Stomach (tissue), 9 donors: ENCODE results near the gene SIRPA. TPM values are rescaled to one million over a fixed set of nuclear protein-coding genes. Genes with fewer than 3 reads are reported as not detected.

Experiments used
- DNase-seq, 2 donors: peaks; one replicate each; pipeline versions ENCODE4 v3.0.0 to v3.0.0-alpha.2; 2013 to 2019
- H3K27ac ChIP-seq, 5 donors: fragments of 200-600 bp in 4 of 5; sonication (generic) in 4 of 5; one replicate each; pipeline ENCODE4 v1.5.1; 2013 to 2019; ENCODE audit warnings: mild to moderate bottlenecking in 1 of 5, moderate library complexity in 1 of 5
- H3K27me3 ChIP-seq, 3 donors: fragments of 200-600 bp; sonication (generic); one replicate each; pipeline ENCODE4 v1.5.1; 2017 to 2019; ENCODE audit warnings: mixed run types in 1 of 3
- H3K36me3 ChIP-seq, 4 donors: fragments of 200-600 bp; sonication (generic); 1 replicate in 3 of 4; 2 replicates in 1 of 4; pipeline ENCODE4 v1.5.1; 2016 to 2019
- H3K4me1 ChIP-seq, 4 donors: fragments of 200-600 bp; sonication (generic); one replicate each; pipeline ENCODE4 v1.5.1; 2016 to 2019
- H3K4me3 ChIP-seq, 4 donors: fragments of 200-600 bp; sonication (generic) in 3 of 4; one replicate each; pipeline ENCODE4 v1.5.1; 2016 to 2019; ENCODE audit warnings: mild to moderate bottlenecking in 1 of 4
- H3K9me3 ChIP-seq, 4 donors: fragments of 200-600 bp; sonication (generic); one replicate each; pipeline ENCODE4 v1.5.1; 2016 to 2019
- EP300 ChIP-seq: sonication (generic); formaldehyde crosslinking; IDR thresholded peaks from one replicate; pipeline ENCODE4 v1.6.1; 2017; ENCODE audit warnings: antibody characterized with exemption
- POLR2A ChIP-seq, 4 donors: fragments of 450-650 bp; IDR thresholded peaks; one replicate each; pipeline ENCODE4 v1.6.1; 2016; ENCODE audit warnings: antibody characterized with exemption in 4 of 4, control low read depth in 2 of 4, mild to moderate bottlenecking in 1 of 4, moderate library complexity in 1 of 4
- POLR2AphosphoS5 ChIP-seq, 3 donors: sonication (generic); formaldehyde crosslinking; IDR thresholded peaks; one replicate each; pipeline ENCODE4 v1.6.1; 2016; ENCODE audit warnings: antibody characterized with exemption in 3 of 3
- WGBS, 5 donors: extraction: QIAGEN DNeasy Blood & Tissue Kit in 3 of 5; methylation state at CpG; one replicate each; pipeline versions ENCODE4 v1.1.5 to v1.1.7; 2013 to 2018; 5-methylcytosine and 5-hydroxymethylcytosine counted together
- intact Hi-C: fragments of 100-400 bp; cut with DNase I; formaldehyde crosslinking; loops from one replicate; pipeline ENCODE4 v1.15.1; 2023; ENCODE audit warnings: low total_unique reads
- polyA plus RNA-seq, 3 donors: library from polyadenylated mRNA; stranded (reverse); fragments of 200-250 nt; gene quantifications; one replicate each; pipeline ENCODE4 v1.2.3, GENCODE V29; 2013
- total RNA-seq, 5 donors: library from RNA; depleted of rRNA; stranded (reverse); fragments of >200 nt; gene quantifications; one replicate each; pipeline versions ENCODE4 v1.1.0 to v1.2.3, GENCODE V29; 2014 to 2016
- TF ChIP-seq, protein P1 (sequence below), 7 experiments: fragments of 450-650 bp in 4 of 7; fragments of 200-600 bp in 3 of 7; sonication (generic) in 3 of 7; IDR thresholded peaks; one replicate each; pipeline ENCODE4 v1.5.1; 2016 to 2019; ENCODE audit warnings: antibody characterized with exemption in 7 of 7, control low read depth in 2 of 7, mild to moderate bottlenecking in 1 of 7
- donor health status: healthy with polysubstance abuse.
- donor health status: Bipolar disorder and iron deficiency.
- donor health status: healthy.

SIRPA gene
- total and polyA plus RNA-seq, 8 donors: 0.29 to 35.5 (median 7.8) TPM

DNA sequence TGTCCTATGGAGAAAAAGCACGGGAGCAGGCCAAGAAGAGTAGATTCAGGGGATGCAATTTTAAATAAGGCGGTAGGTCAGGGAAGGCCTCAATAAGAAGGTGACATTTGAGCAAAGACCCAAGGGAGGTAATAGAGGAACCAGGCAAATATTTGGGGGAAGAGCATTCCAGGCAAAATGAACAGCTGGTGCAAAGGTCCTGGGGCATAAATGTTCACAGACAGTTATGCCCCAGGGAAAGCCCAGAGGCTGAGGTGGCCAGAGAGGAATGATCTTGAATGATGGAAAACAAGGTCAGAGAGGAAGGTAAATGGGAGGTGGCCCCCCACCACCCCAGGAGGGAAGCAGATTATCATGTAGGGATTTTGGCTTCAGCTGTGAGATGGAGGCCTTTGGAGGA, 47.4 kb upstream of the SIRPA start:
- no peak for DNase-seq
- intact Hi-C loops: no loop called here
- TF ChIP-seq POLR2AphosphoS5 (IDR thresholded peaks at IDR 0.05): no peak
- TF ChIP-seq, protein P1, sequence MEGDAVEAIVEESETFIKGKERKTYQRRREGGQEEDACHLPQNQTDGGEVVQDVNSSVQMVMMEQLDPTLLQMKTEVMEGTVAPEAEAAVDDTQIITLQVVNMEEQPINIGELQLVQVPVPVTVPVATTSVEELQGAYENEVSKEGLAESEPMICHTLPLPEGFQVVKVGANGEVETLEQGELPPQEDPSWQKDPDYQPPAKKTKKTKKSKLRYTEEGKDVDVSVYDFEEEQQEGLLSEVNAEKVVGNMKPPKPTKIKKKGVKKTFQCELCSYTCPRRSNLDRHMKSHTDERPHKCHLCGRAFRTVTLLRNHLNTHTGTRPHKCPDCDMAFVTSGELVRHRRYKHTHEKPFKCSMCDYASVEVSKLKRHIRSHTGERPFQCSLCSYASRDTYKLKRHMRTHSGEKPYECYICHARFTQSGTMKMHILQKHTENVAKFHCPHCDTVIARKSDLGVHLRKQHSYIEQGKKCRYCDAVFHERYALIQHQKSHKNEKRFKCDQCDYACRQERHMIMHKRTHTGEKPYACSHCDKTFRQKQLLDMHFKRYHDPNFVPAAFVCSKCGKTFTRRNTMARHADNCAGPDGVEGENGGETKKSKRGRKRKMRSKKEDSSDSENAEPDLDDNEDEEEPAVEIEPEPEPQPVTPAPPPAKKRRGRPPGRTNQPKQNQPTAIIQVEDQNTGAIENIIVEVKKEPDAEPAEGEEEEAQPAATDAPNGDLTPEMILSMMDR (IDR thresholded peaks at IDR 0.05): no peak
- no peak for TF ChIP-seq POLR2A (IDR thresholded peaks at IDR 0.05)
- TF ChIP-seq EP300: no peak
- no peak overlapping the region for H3K4me3 ChIP-seq
- no peak overlapping the region for H3K27ac ChIP-seq
- 87 to 100% (median 96%) methylated on average over 2 of the region's 2 CpGs for WGBS, 5 donors
- H3K4me1 ChIP-seq: peaks cover 0 to 25% (median 14%) of the 10 kb centered on the region in 4 donors
- H3K27me3 ChIP-seq: no peaks in the 10 kb centered on the region
- H3K36me3 ChIP-seq: no peaks in the 10 kb centered on the region
- no peaks in the 10 kb centered on the region for H3K9me3 ChIP-seq

DNA sequence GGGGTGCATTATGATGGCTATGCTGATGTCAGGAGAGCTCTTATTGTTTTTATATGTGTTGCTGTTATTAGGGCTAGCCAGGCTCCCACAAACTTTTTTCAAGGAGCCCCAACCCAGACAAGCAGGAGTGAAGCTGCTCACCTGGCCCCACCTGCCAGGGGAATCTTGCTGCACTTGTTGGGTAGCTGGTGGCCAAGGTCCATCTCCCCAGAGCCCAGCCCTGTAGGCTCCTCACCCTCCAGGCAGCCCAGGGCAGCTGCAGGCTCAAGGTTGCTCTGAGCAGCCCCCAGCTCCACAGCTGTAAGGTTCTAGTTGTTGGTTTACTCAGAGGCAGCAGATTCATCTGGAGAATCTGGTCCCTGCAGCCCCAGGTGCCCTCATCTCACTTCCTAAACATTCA, 46.8 kb upstream of the SIRPA start:
- no peak overlapping the region for H3K4me3 ChIP-seq
- DNase-seq: no peak
- peaks cover 0 to 25% (median 14%) of the 10 kb centered on the region in 4 donors for H3K4me1 ChIP-seq
- no peaks in the 10 kb centered on the region for H3K27me3 ChIP-seq
- H3K27ac ChIP-seq: no peak overlapping the region
- TF ChIP-seq POLR2AphosphoS5 (IDR thresholded peaks at IDR 0.05) (no peak), POLR2A (IDR thresholded peaks at IDR 0.05) (no peak), EP300 (no peak)
- TF ChIP-seq, protein P1 (IDR thresholded peaks at IDR 0.05): no peak
- intact Hi-C loops: no loop called here
- no peaks in the 10 kb centered on the region for H3K36me3 ChIP-seq
- no peaks in the 10 kb centered on the region for H3K9me3 ChIP-seq

DNA sequence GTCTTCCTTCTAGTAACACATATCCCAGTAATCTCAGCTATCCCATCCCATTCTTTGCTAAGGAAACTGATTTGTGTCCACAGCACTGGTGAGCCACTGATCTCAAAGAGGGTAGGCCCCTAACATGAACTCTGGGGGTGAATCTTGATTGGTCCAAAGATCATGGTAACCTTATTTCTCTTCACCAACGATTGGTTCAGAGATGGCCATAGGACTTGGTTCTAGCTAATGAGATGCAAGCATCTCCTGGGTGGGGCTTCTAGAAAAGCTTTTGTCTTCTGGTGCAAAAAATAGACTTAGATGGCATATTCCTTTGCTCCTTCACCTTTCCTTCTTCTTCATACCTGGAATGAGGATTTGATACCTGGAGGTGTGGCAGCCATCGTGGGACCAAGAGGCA, 43.8 kb upstream of the SIRPA start:
- peak overlapping the region in 1 of 5 donors; percentile 56 for H3K27ac ChIP-seq
- 75 to 92% (median 82%) methylated on average over 2 of the region's 2 CpGs for WGBS, 5 donors
- TF ChIP-seq POLR2A (IDR thresholded peaks at IDR 0.05) (no peak), EP300 (no peak)
- peaks cover 0 to 5% (median 0%) of the 10 kb centered on the region in 3 donors for H3K27me3 ChIP-seq
- H3K36me3 ChIP-seq: no peaks in the 10 kb centered on the region
- H3K9me3 ChIP-seq: no peaks in the 10 kb centered on the region
- no peaks in the 10 kb centered on the region for H3K4me1 ChIP-seq
- intact Hi-C loops: no loop called here
- no peak for DNase-seq
- no peak overlapping the region for H3K4me3 ChIP-seq

DNA sequence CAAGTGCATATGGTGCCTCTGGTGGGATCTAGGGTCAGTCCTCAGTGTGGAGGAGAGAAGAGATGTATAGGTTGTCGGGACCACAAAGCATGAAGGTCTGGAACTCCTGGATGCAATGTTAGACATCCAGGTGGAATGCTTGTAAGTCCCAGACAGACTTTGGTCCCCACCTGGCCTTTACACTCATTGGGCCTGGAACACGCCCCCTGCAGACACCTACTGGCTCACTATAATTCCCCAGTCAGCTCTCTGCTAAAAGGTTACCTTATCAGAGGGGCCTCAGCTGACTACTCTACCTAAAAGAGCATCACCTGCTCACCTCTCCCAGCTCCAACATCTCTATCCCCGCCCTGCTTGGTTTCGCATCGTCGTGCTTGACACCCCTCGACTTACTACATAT, 41.7 kb upstream of the SIRPA start:
- Histone ChIP-seq H3K36me3 (no peaks in the 10 kb centered on the region), H3K4me3 (no peak overlapping the region), H3K9me3 (no peaks in the 10 kb centered on the region), H3K27me3 (peaks cover 0 to 5% (median 0%) of the 10 kb centered on the region in 3 donors), H3K4me1 (no peaks in the 10 kb centered on the region), H3K27ac (no peak overlapping the region)
- DNase-seq: no peak
- no peak for TF ChIP-seq POLR2AphosphoS5 (IDR thresholded peaks at IDR 0.05)
- no peak for TF ChIP-seq POLR2A (IDR thresholded peaks at IDR 0.05)
- intact Hi-C loops: no loop called here
- 77 to 90% (median 85%) methylated on average over 7 of the region's 7 CpGs for WGBS, 5 donors

DNA sequence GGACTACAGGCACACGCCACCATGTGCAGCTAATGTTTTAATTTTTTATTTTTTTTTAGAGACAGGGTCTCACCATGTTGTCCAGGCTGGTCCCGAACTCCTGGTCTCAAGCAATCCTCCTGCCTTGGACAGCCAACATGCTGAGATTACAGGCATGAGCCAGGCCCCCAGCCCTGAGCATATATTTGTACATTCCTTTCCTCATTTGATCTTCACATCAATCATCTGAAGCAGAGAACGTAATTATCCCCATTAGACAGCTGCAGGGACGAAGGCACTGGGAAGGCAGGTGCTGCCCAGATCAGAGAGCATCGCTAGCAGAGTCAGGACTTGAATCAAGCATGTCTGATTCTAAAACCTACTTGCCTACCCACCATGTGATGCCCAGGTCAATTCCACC, 41.0 kb upstream of the SIRPA start:
- Histone ChIP-seq H3K36me3 (no peaks in the 10 kb centered on the region), H3K4me1 (no peaks in the 10 kb centered on the region), H3K9me3 (no peaks in the 10 kb centered on the region), H3K27me3 (peaks cover 0 to 5% (median 0%) of the 10 kb centered on the region in 3 donors), H3K27ac (no peak overlapping the region), H3K4me3 (no peak overlapping the region)
- WGBS, 5 donors: 45 to 65% (median 57%) methylated on average over 5 of the region's 5 CpGs
- intact Hi-C loops: no loop called here
- TF ChIP-seq, protein P1 (IDR thresholded peaks at IDR 0.05): no peak
- TF ChIP-seq EP300: no peak
- TF ChIP-seq POLR2A (IDR thresholded peaks at IDR 0.05): no peak
- TF ChIP-seq POLR2AphosphoS5 (IDR thresholded peaks at IDR 0.05): no peak
- no peak for DNase-seq
